Activated T-helper 1 cell treated with anti-CD3 and anti-CD28 coated beads, Interleukin-2, amount 50 U/mL, for 16 hours (primary cell): ENCODE results near the gene ATP1B3.
"Not testable (repeated sequence)": the region's sequence is repeated elsewhere in the genome, so short reads cannot be mapped to it uniquely, and the experiment has no call there.

ENCODE experiments used
- DNase-seq, 2 donors: peaks; one replicate each; pipeline ENCODE4 v3.0.0-alpha.2; 2020; ENCODE audit warnings: low read depth in 1 of 2, low spot score in 1 of 2

The ATP1B3 gene

DNA sequence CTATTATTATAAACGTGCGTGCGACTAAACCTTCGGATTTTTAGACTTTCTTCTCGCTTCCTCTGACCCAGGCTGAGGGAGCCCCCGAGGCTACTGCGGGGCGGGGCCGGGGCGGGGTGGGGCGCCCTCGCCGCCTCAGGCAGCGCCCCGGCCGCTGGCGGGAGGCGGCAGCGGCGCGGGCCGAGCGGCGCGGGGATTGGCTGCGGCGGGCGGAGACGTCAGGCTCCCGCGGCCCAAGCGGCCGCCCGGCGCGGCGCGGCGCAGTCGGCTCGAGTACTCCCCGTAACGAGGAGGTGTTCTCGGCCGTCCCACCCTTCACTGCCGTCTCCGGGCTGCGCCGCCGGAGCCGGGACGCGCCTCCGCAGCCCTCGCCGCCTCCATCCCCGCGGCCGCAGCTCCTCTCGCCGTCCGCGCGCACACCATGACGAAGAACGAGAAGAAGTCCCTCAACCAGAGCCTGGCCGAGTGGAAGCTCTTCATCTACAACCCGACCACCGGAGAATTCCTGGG is at the start of gene ATP1B3:
TSS of gene ATP1B3 (plus strand) at position 263 of the 510 bp plus-strand sequence. CDS start at position 422, 159 bp downstream.
- DNase-seq: peak; percentile 65 to 77

DNA sequence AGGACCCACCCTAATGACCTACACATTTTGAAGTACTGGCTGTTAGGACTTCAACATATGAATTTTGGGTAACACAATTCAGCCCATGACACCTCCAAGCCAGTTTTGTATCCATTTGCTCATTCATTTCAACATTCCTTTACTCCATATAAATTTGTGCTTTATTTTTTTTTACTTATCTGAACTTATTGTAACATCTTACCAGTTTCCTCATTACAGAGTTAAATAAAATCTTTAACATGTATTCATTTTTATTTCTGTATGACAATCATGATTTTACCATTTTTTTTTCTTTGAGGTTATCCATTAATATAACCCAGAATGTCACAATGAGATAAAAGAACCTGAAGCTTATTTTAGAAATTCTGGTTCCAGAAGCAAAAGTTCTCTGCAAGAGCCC is 48.0 kb upstream of the ATP1B3 start:
- DNase-seq: no peak

- no peak for DNase-seq
These were observed 47.6 kb upstream of the ATP1B3 start for GRCh38 chr3:141828890-141829289.

- DNase-seq: no peak
These were observed 45.9 kb upstream of the ATP1B3 start for GRCh38 chr3:141830508-141830907.

GRCh38 chr3:141834292-141834691 is 42.2 kb upstream of the ATP1B3 start:
- DNase-seq: no peak

GRCh38 chr3:141835557-141836229 is 40.8 kb upstream of the ATP1B3 start:
- no peak for DNase-seq

- no peak for DNase-seq
These were observed 37.1 kb upstream of the ATP1B3 start for GRCh38 chr3:141839389-141839788.

DNA sequence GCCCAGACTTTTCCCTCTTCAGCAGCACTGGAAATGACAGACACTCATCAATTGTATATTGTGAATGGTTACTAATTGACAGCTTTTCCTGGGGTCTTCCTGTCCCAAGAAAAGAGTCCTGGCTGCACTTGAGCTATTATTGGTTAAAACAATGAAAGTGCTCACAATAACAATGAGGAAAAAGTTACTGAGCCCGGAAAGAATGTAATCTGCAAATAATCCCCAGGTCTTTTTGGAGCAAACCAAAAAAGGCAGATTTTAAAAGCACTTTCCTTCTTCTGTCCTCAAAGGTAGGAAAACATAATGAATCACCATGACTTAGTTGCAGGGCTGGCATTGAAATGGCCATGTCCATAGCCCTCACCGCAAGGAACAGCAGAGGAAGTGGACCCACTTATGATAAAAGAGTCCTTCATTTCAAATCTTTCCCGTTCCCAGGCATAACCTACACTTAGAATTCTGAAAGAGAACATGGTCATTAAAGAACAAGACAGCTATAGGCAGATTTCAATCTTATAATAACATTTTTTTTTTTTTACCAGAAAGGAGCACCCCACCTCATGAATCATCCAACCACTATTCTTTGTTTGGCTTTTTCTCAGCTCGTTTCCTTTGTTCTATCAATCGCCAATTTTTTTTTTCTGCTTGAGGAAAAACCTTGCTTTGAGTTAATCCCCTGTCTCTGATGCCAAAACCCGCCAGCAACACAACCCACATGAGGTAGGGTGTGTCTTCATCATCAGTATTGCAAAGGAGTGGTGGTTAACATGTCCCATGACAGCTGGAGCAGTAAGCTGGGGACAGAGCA is 35.5 kb upstream of the ATP1B3 start:
- no peak for DNase-seq

DNA sequence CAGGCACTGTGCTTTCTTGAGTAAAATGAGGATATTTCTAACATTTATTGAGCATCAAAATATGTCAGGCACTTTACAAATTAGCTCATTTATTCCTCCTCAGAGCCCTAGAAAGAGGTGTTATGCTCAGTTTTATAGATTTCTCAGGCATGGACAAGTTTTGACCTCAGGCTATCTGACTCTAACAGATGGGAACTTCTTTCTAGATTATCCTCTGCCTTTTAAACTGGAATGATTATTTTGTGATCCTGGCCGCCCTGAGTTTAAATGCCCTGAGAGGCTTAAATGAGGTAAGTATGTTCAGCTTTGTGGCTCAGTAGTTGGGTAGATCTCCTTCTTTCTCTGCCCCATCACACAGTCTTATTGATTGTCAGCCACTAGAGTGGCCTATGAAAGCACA is 32.3 kb upstream of the ATP1B3 start:
- DNase-seq: no peak

- no peak for DNase-seq
These were observed 31.6 kb upstream of the ATP1B3 start for GRCh38 chr3:141844812-141845211.

- DNase-seq: no peak
These were observed 30.9 kb upstream of the ATP1B3 start for GRCh38 chr3:141845407-141846049.

- DNase-seq: no peak
These were observed 30.4 kb upstream of the ATP1B3 start for GRCh38 chr3:141846050-141846433.

GRCh38 chr3:141848159-141848748 is 28.2 kb upstream of the ATP1B3 start:
- not testable (repeated sequence) for DNase-seq

- DNase-seq: no peak
These were observed 27.2 kb upstream of the ATP1B3 start for GRCh38 chr3:141849056-141849815.

DNA sequence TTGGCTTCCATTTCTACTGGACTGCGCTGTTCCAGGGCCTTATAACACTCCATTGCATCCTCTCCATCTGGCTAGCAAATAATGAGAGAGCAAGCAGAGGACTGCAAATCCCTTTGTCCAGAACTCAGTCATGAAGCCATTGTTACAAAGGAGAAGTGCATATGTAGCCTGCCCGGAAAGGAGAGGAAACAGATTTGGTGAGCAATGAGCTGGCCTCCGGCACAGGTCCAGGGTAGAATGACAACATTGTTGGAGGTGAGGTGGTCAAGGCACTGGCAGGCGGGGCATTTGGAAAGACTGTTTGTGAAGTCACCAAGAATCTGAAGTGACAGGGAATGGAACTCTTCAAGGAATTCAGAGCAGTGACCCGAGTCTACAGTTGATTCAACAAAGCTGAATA is 25.0 kb upstream of the ATP1B3 start:
- no peak for DNase-seq

DNA sequence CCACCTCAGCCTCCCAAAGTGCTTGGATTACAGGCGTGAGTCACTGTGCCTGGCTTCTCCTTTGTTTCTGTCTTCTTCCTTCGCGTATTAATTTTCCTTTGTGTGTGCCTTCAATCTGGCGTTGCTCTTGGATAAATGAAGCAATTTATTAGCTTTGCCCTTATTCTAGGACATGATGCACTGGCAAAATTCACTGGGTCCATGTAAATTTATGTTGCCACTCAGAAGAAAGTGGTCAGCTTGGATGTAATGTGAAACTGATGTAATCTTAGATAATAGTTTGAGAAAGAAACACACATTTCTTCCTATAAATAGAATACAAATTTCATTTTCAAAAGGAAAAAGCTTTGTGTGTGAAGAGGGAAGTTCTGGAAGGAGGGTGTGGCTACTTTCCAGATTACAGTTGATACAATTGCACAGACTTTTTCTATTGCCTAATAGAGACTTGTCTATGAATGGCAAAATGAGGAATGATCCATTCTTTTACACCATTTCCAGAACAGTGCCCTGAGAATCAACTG is 23.3 kb upstream of the ATP1B3 start:
- no peak for DNase-seq

GRCh38 chr3:141853629-141854168 is 22.7 kb upstream of the ATP1B3 start:
- no peak for DNase-seq

DNA sequence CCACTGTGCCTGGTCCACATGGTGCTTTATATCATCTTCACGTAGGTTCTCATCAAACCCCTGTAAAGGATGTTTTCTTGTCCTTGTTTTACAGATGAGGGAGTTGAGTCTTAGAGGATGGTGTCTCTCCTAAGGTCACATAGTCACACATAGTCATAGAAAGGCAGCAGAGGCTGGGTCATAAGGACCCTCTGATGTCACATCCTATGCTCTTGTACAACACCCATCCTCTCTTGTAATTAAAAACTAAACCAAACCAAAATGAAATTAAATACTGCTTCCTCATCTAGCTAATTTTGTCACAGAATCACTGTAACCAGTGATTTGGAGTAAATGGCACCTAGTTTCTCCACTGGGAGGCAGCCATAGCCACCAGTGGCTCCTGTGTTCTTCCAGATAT is 21.8 kb upstream of the ATP1B3 start:
- no peak for DNase-seq

DNA sequence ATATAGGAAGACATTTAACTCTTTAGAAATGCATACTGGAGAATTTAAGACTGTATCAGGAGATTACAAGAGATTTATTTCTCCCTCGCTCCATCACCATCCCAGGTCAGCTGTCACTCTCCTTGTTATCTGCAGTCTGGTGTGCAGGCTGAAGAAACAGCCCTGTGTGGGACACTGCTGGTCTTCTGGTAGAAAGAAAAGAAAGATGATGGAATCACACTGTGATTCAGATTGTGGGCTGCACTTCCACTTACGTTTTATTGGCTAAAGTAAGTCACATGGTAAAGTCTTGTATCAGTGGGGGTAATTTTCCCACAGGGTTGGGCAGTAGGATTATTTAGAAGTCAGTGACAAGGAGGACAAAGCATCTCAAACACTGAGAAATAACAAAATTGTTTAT is 18.1 kb upstream of the ATP1B3 start:
- DNase-seq: no peak

DNA sequence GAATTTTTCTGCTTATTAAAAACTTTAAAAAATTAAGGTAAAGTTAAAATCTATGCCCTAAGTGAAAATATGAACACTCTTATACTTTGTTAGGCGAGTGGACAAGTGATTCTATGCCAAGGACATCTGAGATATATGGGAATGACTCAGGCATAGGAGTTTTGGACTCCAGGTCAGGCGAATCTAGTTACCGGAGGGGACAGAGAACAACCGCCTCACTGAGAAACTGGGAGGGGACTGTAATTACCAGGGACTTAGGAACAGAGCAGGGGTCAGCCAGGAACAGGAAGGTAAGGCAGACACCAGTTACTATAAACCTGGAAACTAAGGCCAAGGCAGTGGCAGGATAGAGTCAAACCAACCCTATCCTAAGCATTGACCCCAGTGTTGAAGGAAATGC is 16.8 kb upstream of the ATP1B3 start:
- DNase-seq: no peak
